Activated CD4-positive, alpha-beta T cell treated with anti-CD3 and anti-CD28 coated beads for 24 hours (primary cell): ENCODE measurements around the gene PPP2R3B.
"Not testable (repeated sequence)": the region's sequence is repeated elsewhere in the genome, so short reads cannot be mapped to it uniquely, and the experiment has no call there.

Source experiments
- DNase-seq, 2 donors: peaks; one replicate each; pipeline ENCODE4 v3.0.0-alpha.2; 2020; ENCODE audit warnings: low read depth in 2 of 2

PPP2R3B gene

GRCh38 chrX:320126-320783 is 66.5 kb downstream of the PPP2R3B start:
- DNase-seq, result no peak

DNA sequence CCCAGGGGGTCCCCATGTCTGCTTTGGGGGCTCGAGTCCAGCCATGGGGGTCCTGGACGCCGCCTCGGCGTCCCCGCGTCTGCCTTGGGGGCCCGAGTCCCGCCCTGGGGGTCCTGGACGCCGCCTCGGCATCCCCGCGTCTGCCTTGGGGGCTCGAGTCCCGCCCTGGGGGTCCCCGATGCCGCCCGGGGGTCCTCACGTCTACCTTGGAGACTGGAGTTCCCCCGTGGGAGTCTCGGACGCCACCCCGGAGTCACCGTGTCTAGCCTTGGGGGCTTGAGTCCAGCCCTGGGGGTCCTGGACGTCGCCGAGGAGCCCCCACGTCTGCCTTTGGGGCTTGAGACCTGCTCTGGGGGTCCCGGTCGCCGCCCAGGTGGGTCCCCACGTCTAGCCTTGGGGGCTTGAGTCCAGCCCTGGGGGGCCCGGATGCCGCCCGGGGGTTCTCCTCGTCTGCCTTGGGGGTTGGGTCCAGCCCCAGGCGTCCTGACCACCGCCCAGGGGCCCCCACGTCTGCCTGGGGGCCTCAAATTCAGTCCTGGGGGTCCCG is 67.1 kb downstream of the PPP2R3B start:
- DNase-seq, result no peak

GRCh38 chrX:318739-319578 is 67.7 kb downstream of the PPP2R3B start, which contains the start of gene GTPBP6:
Gene GTPBP6, minus strand, starts transcription at chrX:318796. Its CDS starts 9 bp downstream, at chrX:318787.
- DNase-seq, result peak; percentile 95 to 96

- DNase-seq, result peak; percentile 95 to 98
Measured at GRCh38 chrX:318068-318738, 68.5 kb downstream of the PPP2R3B start.

- no peak for DNase-seq
Measured at GRCh38 chrX:317424-318067, 69.2 kb downstream of the PPP2R3B start.

DNA sequence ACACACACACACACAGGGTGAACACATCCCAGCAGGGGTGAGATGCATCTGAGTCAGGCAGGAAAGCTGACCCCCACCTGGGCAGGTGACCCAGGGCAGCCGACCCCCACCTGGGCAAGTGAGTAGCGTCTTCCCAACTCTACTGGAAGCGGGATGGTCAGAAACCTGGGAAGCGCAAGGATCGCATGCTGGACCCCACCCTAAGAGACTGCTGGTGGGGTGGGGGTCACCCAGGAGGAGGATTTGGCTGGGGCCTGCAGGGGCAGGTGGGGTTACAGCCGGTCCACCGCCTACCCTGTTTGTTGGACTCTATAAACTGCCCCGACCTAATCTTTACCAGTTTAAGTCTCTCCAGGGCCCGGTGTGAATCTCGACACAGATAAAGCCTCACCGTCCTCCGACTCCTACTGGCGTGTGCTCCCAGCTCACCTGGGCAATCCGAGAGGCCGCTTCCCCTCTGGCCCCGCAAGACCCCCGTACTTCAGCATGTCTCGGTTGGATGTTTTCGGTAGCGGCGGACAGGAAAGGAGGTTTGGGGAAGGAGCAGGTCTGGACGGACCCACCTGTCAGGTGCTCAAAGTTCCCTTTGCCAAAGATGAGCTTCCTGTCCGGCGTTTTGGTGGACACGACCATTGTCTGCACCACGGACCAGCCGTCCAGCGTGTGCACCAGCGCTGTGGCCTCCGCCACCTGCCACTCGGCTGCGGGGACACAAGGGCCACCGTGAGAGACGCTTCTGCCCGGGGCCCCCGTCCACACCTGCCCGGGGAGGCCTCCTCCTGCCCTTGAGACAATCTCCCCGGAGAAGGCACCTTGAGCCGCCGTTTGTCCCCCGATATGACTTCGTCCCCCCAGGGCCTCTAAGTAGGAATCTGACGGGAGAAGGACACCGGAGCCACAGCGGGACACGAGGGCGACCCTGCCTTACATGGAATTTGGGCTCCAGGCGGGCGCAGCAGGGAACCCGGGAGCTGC is 70.1 kb downstream of the PPP2R3B start:
- no peak for DNase-seq

DNA sequence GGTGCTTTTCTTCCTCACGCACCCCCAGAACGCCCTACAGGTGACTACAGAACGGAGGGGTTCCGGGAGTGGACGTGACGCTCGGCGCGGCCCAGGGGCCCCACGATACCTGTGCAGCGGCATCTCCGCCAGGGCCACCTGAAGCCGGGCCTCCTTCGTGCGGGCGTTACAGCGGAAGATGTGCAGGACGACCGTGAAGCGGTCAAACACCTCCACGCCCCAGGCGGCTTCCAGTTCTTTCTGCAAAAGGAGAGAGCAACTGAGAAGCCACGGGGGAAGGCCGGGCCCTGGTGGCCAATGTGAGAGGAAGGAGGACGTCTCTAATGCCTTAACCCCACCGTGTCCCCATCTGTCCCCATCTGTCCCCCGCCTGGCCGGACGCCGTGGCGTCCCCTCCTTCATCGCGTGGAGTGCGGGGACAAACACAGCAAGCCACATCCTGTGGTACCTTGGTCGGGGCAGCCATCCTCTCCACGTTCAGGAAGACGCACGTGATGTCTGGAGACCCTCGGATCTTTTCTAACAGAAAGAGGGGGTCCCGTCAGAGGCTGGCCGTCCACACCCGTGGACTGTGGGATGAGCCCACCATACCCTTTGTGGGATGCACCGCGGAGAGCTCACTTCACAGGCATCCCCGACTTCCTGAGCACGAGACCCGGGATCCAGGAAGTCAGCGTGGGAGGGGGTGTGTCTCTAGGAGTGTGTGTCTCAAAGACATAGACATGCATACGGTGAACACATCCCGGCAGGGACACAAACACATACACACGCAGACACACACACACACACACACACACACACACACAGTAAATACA is 71.7 kb downstream of the PPP2R3B start:
- no peak for DNase-seq

DNA sequence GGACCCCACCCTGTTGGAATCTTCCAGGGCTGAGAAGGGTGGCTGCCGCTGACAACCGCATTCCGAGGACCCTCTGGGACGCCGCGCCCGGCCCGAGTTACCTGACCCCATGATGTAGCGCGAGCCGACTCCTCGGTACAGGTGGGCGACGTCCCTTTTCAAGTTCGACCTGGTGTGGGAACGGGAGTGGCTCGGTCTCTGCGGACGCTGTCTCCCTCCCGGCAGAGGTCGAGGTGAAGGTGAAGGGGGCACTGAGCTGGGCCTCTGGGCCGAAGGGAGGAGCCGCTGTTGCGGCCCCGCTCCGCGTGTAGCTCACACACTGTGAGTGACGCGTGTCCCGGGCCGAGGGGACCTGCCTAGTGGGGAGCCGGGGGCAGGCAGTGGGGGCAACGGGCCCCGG is 72.7 kb downstream of the PPP2R3B start:
- DNase-seq, result no peak

- DNase-seq, result no peak
Measured at GRCh38 chrX:313546-313945, 73.2 kb downstream of the PPP2R3B start.

- DNase-seq, result no peak
Measured at GRCh38 chrX:312621-313331, 73.9 kb downstream of the PPP2R3B start.

- no peak for DNase-seq
Measured at GRCh38 chrX:311156-312129, 75.3 kb downstream of the PPP2R3B start.

- no peak for DNase-seq
Measured at GRCh38 chrX:310621-311155, 76.0 kb downstream of the PPP2R3B start.

- DNase-seq, result no peak
Measured at GRCh38 chrX:308821-309520, 77.7 kb downstream of the PPP2R3B start.

- no peak for DNase-seq
Measured at GRCh38 chrX:307261-308111, 79.2 kb downstream of the PPP2R3B start.

DNA sequence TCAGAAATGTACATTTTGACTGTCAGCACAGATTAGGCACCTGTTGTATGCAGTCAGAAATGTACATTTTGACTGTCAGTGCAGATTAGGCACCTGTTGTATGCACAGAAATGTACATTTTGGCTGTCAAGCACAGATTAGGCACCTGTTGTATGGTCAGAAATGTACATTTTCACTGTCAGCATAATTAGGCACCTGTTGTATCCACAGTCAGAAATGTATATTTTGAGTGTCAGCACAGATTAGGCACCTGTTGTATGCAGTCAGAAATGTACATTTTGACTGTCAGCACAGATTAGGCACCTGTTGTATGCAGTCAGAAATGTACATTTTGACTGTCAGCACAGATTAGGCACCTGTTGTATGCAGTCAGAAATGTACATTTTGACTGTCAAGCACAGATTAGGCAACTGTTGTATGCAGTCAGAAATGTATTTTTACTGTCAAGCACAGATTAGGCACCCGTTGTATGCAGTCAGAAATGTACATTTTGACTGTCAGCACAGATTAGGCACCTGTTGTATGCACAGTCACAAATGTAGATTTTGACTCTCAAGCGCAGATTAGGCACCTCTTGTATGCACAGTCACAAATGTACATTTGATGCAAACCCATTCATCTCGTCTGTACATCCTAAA is 80.0 kb downstream of the PPP2R3B start:
- not testable (repeated sequence) for DNase-seq
